GM21515 (cell line): Measurements from ENCODE around the gene MGAT5B.

Experiments used
- ATAC-seq: cut with Tn5 transposase; IDR thresholded peaks from one replicate; pipeline ENCODE4 v1.9.1; 2021; ENCODE audit not compliant: unreplicated experiment

Gene MGAT5B

DNA sequence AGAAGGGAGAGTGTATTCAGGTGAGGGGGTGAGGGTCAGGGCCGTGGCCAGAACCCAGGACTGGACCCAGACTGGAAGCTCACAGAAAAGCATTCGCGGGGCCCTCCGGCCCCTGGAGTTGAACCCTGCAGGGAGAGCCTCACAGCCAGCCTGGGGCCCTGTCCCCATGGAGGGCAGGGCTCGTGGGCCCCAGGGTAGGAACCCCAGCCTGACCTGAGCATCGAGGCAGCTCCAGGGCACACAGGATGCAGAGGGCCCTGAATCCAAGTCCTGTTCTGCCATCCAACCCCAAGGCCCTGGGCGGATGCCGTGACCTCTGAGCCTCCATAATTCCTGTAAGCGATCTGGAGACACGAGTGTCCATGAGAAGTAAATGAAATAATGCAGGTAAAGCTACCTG lies 79.1 kb downstream of the MGAT5B start:
- no peak for ATAC-seq

DNA sequence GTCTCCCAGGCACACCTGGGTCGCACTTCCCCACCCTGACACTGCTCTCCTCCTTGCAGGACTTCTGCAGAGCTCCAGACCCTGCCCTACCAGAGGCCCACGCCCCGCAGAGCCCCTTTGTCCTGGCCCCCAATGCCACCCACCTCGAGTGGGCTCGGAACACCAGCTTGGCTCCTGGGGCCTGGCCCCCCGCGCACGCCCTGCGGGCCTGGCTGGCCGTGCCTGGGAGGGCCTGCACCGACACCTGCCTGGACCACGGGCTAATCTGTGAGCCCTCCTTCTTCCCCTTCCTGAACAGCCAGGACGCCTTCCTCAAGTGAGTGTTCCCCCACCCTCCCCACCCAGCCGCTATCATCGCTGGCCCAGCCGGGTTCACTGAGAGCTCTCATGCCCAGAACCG lies 79.6 kb downstream of the MGAT5B start:
- no peak for ATAC-seq

GRCh38 chr17:76948301-76948700 lies 80.1 kb downstream of the MGAT5B start:
- no peak for ATAC-seq

DNA sequence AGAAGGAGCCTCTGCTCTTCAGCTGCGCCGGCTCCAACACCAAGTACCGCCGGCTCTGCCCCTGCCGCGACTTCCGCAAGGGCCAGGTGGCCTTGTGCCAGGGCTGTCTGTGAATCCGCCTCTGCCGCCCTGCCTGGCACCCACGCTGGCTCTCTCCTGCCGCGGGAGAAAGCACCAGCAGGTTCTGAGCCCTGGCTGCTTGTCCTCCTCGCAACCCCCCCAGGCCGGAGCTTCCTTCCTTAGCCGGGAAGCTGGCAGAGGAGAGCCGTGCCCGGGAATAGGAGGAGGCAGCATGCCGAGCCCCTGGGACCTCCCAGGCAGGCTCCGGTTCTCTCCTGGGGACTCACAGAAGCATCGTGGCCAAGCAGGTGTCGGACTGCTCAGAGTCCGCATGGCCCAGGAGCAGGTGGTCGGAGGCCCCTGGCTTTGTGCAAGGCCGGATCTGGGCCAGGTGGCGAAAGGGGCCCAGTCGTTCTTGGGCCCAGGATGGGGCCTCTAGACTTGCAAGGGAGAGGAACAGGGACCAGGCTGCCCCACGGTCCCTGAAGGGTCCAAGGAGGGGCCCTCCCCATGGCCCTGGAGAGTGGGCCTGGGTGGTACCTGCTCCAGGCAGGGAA lies 80.6 kb downstream of the MGAT5B start:
- no peak for ATAC-seq

GRCh38 chr17:76949913-76950695 lies 81.9 kb downstream of the MGAT5B start:
- no peak for ATAC-seq

- no peak for ATAC-seq
Measured at GRCh38 chr17:76951375-76951905, 83.2 kb downstream of the MGAT5B start.

DNA sequence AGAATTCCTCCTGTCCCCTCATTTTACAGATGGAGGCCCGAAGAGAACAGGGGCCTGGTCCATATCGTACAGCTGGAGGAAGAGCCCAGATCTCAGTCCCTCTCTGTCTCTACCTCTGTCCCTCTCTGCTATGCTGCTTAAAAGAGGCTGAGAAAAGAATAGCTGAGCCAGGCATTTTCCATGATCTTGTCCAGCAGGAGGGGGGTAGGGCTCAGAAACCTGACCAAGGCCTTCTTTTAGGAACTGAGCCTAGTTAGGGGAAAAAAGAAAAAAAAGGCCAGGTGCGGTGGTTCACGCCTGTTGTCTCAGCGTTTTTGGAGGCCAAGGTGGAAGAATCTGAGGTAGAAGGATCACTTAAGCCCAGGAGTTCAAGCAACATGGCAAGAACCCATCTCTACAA lies 84.2 kb downstream of the MGAT5B start:
- ATAC-seq = no peak

DNA sequence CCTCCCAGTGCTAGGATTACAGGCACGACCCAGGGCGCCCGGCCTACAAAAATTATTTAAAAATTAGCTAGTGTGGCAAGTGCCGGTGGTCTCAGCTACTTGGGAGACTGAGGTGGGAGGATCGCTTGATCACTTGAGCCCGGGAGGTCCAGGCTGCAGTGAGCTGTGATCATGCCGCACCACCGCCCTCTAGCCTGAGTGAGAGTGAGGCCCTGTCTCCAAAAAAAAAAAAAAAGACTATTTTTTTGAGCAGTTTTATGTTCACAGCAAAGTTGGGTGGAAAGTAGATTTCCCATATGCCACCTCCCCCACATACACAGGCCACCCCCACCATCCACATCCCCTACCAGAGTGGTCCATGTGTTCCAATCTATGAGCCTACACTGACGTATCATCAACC lies 84.9 kb downstream of the MGAT5B start:
- no peak for ATAC-seq

- no peak for ATAC-seq
Measured at GRCh38 chr17:76953946-76954345, 85.7 kb downstream of the MGAT5B start.

GRCh38 chr17:76955191-76955590 lies 87.0 kb downstream of the MGAT5B start:
- ATAC-seq = no peak

- no peak for ATAC-seq
Measured at GRCh38 chr17:76956846-76957540, 88.8 kb downstream of the MGAT5B start.

DNA sequence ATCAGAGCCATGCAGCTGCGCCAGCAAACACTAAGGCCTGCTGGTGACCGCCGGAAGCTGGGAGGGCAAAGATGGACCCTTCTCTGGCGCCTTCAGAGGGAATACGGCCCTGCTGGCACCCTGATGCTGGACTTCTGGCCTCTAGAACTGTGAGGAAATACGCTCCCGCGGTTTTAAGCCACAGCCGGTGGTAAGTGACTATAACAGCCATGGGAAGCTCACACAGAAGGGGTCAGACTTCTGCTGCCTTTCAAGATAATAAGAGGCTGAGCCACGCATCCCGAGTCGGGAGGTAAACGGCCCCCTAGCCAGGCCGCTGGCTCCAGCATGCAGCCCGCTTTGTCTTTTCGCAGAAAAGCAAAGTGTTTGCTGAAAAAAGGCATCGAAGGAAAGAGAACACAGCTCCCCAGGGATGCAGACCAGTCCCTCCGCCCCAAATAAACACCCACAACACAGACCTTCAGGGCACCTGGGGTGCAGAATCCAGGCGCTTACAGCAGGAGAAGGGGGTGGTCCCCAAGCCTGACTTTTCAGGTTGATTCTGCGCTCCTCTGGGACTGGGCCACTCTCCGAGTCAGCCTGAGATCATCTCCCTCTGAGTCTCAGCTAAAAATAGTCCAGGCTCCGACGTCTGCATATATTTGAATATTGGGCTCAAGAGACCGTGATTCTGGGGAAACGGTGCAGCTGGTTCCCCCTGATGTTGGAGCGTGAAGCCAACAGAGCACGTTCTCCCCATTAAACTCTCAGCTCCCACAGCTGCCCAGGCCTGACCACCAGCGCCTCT lies 89.7 kb downstream of the MGAT5B start:
- ATAC-seq = no peak

DNA sequence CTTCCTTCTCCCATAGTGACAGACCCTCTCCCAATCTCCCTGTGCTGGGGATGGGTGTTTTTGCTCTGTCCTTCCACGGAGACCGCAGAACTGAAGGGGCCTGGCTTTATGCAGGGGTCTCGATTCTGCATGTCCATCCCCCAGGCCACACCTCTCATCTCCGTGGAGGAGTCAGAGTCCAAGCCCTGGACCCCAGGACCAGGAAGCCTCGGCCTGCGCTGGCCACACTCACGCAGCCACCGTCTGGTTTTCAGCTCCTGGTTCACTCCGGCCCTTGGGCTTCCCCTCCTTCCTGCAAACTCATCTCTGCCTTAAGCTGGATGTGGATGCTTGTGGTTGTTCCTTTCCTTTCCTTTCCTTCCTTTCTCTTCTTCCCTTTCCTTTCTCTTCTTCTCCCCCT lies 90.8 kb downstream of the MGAT5B start:
- ATAC-seq = no peak

DNA sequence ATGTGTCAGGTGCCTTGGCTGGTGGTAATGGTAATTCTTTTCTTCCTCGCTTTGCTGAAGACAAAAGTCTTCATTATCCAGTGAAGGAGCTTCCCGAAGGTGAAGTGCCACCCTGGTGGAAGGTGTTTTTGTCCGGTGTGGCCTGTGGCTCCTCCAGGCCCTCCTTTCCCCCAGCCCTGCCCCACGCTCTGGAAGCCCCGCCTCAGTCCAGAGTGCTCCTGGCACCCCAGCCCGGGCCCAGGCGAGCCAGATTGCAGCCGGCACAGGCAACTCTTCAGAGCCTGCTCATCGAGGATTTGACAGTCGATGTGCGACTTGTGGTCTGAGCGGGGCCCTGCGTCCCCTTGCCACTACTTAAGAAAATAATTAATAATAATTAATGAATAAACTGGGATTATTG lies 93.7 kb downstream of the MGAT5B start:
- ATAC-seq = no peak

DNA sequence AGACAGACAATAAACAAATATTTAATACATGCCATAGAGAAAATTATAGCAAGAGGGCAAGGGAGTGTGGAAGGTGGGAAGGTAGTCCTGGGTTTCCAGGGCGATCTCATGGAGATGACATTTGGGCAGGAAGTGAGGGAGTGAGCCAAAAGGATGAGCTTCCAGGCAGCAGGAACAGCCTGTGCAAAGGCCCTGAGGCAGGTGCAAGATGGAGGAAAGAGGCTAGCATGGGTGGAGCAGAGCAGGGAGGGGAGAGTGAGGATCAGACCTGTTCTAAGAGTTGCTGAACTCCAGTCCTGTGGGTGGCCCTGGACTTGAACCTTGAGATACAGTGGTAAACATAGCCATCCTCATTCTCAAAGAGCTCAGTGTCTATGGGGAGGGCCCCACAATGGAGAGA lies 94.7 kb downstream of the MGAT5B start:
- no peak for ATAC-seq

GRCh38 chr17:76966016-76966415 lies 97.8 kb downstream of the MGAT5B start:
- no peak for ATAC-seq

DNA sequence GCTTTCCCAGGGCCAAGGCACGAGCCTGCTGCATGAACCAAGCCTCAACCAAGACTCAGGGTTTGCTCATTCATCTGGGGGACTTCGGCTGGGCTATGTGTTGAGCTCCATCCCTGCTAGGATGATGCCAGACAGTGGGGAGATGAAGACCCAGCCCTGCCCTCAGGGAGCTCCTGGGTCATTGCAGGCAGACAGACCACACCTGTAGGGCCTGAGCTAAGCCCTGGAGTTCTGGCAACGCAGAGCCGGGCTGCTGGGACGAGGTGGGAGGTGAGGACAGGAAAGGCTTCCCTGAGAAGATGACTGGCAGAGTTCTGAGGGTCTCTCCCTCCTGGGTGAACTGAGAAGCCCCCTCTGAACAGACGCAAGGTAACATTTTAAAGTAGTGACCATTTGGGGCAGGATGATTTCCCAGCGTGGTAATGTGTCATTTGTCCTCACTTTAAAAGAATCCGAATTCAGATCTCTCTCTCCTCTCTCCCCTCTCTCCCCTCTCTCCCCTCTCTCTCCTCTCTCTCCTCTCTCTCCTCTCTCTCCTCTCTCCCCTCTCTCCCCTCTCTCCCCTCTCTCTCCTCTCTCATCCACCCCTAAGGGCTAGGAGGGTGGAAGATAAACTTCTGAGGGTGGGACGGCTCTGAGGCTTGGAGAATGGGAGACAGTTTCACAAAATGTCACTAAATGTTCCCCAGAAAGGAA lies 98.4 kb downstream of the MGAT5B start:
- no peak for ATAC-seq

DNA sequence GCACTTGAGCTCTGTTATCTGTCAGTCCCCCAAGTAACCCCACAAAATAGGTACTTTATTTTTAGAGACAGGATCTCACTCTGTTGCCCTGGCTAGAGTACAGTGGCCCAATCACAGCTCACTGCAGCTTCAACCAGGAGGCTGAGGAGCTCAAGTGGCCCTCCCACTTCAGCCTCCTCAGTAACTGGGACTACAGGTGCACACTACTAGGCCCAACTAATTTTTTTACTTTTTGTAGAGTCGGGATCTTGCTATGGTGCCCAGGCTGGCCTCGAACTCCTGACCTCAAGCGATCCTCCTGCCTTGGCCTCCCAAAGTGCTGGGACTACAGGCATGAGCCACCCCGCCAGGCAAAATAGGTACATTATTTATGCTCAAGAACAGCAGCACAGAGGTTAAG lies 99.6 kb downstream of the MGAT5B start:
- ATAC-seq = no peak

DNA sequence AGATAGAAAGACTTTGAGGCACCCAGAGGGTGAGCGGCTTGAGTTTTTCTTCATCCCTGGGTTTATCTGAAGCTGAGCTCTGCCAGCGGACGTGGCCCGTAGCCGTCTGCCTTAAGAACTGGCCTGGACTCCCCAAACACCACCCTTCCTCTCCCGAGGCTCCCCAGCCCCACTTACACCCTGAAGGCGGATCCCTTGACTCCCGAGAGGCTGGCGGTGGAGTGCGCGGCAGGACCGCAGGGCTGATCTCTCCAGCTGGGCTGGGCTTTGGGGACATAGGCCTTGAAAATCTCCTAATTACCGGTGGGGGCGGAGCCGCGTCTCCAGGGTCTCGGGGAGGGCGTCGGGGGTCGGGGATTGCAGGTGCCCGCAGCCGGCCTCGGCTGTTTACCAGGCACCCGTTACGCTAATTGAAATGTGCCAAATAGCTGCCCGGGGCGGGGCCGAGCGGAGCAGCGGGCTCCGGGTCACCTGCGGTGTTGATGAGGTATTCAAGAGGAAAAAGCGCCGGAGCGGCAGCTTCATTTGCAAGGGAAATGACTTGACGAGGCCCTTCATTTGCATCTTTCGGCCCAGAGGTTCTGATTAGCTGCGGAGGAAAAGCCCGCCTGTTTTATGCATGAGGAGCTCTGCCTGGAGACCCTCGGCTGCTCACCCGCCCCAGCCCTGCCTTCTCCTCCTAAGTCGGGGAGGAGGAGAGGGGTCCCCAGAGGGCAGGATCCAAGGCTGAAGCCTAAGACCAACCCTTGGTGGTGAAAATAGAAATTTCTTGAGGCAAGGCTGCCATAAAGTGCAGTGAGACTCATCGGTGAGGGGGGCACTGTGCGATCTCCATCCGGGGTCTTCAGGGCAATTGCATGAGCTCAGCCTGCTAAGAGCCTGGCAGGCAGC lies 100.7 kb downstream of the MGAT5B start:
- ATAC-seq = no peak
